HFFc6 (cell line): Measurements from ENCODE around the gene NFIA. TPM values are rescaled to one million over a fixed set of nuclear protein-coding genes. Genes with fewer than 3 reads are reported as not detected.
A peak's percentile ranks its signal among the peaks of the same experiment; 100 is the strongest.

ENCODE experiments used
- DNase-seq: peaks from one replicate; pipeline ENCODE4 v3.0.0-alpha.2; 2018
- H3K27ac Mint-ChIP-seq: 2 replicates; pipeline ENCODE4 v1.8.0; 2020; ENCODE audit warnings: mild to moderate bottlenecking, mixed read lengths
- H3K27me3 Mint-ChIP-seq: 2 replicates; pipeline ENCODE4 v1.8.0; 2021; ENCODE audit warnings: mild to moderate bottlenecking, moderate library complexity, mixed read lengths; ENCODE audit not compliant: insufficient read depth
- H3K36me3 Mint-ChIP-seq: 2 replicates; pipeline ENCODE4 v1.8.0; 2021; ENCODE audit warnings: low read depth, mixed read lengths
- H3K4me1 Mint-ChIP-seq: 2 replicates; pipeline ENCODE4 v1.8.0; 2020; ENCODE audit warnings: low read depth, mixed read lengths
- H3K4me3 Mint-ChIP-seq: 2 replicates; pipeline ENCODE4 v1.8.0; 2020; ENCODE audit warnings: mild to moderate bottlenecking, moderate library complexity, mixed read lengths
- H3K9me3 Mint-ChIP-seq: 2 replicates; pipeline ENCODE4 v1.8.0; 2020; ENCODE audit warnings: mild to moderate bottlenecking, mixed read lengths
- CTCF ChIP-seq: fragments of 200-600 bp; sonication (generic); IDR thresholded peaks from 2 replicates; pipeline ENCODE4 v1.5.0; 2021; ENCODE audit warnings: antibody characterized with exemption, mild to moderate bottlenecking
- total RNA-seq, 6 experiments: library from RNA; stranded (reverse); fragmentation: NEBNext Ultra II Directional; extraction: Animal tissue kit (Norgen Biotek cat#: 25700); gene quantifications; 2 replicates in 1 of 6; 3 replicates in 5 of 6; pipeline ENCODE4 v1.2.3, GENCODE V29; 2021

Gene NFIA
- total RNA-seq, 6 experiments from 2014 or later = 8.5 to 11.3 (median 10.4) TPM

- no peak overlapping the region for H3K27ac Mint-ChIP-seq
- TF ChIP-seq CTCF = no peak
- H3K27me3 Mint-ChIP-seq = peaks cover 3% of the 10 kb centered on the region; the same call in 1 of the 2 replicates
- no peaks in the 10 kb centered on the region for H3K9me3 Mint-ChIP-seq
- DNase-seq = no peak
- peaks cover 12% of the 10 kb centered on the region for H3K4me1 Mint-ChIP-seq
- H3K36me3 Mint-ChIP-seq = peaks cover 4% of the 10 kb centered on the region; the same call in 1 of the 2 replicates
- no peak overlapping the region for H3K4me3 Mint-ChIP-seq
These were observed 231.6 kb downstream of the NFIA start for GRCh38 chr1:61313906-61314422.

DNA sequence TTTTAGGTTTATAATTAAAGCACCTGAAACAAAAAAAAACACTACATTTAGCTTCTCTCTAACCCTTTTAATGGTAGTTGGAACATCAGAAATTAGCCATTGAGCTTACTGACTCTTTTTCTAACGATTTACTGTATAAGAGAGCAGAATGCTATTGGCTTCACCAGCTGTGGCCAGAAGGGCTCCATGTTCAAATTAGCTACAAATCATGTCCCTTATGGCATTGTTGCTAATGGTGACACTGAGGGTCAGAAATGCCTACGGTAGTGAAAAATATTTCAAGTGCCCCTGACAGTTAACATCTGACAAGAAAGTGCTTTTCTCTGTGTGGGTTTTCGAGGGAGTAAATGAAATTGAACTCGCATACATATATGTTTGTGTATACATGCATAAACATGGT lies 232.7 kb downstream of the NFIA start:
- DNase-seq = no peak
- Mint-ChIP-seq H3K9me3 (no peaks in the 10 kb centered on the region), H3K27ac (no peak overlapping the region), H3K27me3 (no peaks in the 10 kb centered on the region; the same call in 1 of the 2 replicates), H3K36me3 (peaks cover 4% of the 10 kb centered on the region; the same call in 1 of the 2 replicates), H3K4me3 (no peak overlapping the region), H3K4me1 (peaks cover 22% of the 10 kb centered on the region)
- TF ChIP-seq CTCF = no peak

DNA sequence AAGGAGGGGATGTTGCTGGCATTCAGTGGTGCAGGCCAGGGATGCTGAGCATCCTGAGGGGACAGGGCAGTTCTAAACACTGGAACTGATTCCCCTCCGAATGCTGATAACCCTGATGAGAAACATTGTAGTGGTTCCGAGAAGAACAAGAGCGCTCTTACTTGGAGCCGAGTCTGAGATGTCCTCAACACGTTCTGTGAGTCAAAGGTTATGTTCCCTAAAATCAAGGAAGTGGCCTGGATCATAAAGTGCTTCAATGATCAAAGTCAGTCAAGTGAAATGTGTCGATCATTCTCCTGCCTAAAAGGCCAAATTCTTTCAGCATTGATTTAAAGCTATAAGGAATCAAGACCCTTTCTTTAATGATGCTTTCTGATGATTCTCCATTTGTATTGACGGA lies 234.1 kb downstream of the NFIA start:
- Mint-ChIP-seq H3K4me1 (peaks cover 22% of the 10 kb centered on the region), H3K36me3 (peaks cover 4% of the 10 kb centered on the region; the same call in 1 of the 2 replicates), H3K27ac (no peak overlapping the region), H3K4me3 (no peak overlapping the region), H3K9me3 (no peaks in the 10 kb centered on the region), H3K27me3 (peaks cover 2% of the 10 kb centered on the region; the same call in 1 of the 2 replicates)
- TF ChIP-seq CTCF = no peak
- no peak for DNase-seq

GRCh38 chr1:61318319-61319125 lies 236.2 kb downstream of the NFIA start:
- peak overlapping the region; percentile 75 for H3K4me3 Mint-ChIP-seq
- H3K9me3 Mint-ChIP-seq = no peaks in the 10 kb centered on the region
- peaks cover 22% of the 10 kb centered on the region for H3K4me1 Mint-ChIP-seq
- peak; percentile 69 for DNase-seq
- no peaks in the 10 kb centered on the region for H3K36me3 Mint-ChIP-seq
- H3K27me3 Mint-ChIP-seq = peaks cover 2% of the 10 kb centered on the region; the same call in 1 of the 2 replicates
- peak overlapping the region; percentile 90 for H3K27ac Mint-ChIP-seq
- no peak for TF ChIP-seq CTCF

DNA sequence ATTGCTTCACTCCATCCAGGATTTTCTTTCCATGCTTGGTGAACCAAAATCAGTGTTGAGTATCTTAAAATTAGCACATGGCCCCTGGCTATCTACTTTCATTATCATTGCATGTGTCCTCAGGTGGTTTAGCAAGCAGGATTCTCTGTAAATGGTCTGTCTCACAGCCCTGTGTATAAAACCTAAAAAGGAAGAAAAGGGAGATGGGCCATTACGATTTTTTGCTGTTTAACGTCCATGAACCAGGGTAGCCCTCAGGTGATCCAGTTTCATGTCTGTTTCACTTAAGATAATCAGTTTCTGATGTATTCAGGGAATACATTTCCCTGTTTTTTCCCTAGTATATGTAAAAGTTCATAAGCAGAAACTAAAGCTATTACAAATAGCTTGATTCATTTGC lies 238.2 kb downstream of the NFIA start:
- Mint-ChIP-seq H3K27me3 (peaks cover 2% of the 10 kb centered on the region), H3K27ac (no peak overlapping the region), H3K4me3 (no peak overlapping the region), H3K4me1 (peaks cover 22% of the 10 kb centered on the region), H3K9me3 (no peaks in the 10 kb centered on the region), H3K36me3 (no peaks in the 10 kb centered on the region)
- DNase-seq = no peak
- TF ChIP-seq CTCF = no peak
